LNCaP clone FGC (cell line): Measurements from ENCODE around the gene PDE9A.

ENCODE experiments used
- DNase-seq: peaks from one replicate; pipeline ENCODE4 v3.0.0-alpha.2; 2011; ENCODE audit warnings: low read depth
- H3K4me3 ChIP-seq: 2 replicates; pipeline ENCODE4 v1.5.1; 2011; ENCODE audit warnings: mild to moderate bottlenecking, low read depth, low read length, control low read depth
- TF ChIP-seq, protein P1 (sequence below): IDR thresholded peaks from 2 replicates; pipeline ENCODE4 v1.5.1; 2012; ENCODE audit warnings: mild to moderate bottlenecking; ENCODE audit not compliant: control insufficient read depth, insufficient read depth; ENCODE audit errors: extremely low read depth

PDE9A gene

GRCh38 chr21:42691901-42692559 is 38.6 kb downstream of the PDE9A start:
- no peak overlapping the region for H3K4me3 ChIP-seq
- DNase-seq, result no peak
- TF ChIP-seq, protein P1, sequence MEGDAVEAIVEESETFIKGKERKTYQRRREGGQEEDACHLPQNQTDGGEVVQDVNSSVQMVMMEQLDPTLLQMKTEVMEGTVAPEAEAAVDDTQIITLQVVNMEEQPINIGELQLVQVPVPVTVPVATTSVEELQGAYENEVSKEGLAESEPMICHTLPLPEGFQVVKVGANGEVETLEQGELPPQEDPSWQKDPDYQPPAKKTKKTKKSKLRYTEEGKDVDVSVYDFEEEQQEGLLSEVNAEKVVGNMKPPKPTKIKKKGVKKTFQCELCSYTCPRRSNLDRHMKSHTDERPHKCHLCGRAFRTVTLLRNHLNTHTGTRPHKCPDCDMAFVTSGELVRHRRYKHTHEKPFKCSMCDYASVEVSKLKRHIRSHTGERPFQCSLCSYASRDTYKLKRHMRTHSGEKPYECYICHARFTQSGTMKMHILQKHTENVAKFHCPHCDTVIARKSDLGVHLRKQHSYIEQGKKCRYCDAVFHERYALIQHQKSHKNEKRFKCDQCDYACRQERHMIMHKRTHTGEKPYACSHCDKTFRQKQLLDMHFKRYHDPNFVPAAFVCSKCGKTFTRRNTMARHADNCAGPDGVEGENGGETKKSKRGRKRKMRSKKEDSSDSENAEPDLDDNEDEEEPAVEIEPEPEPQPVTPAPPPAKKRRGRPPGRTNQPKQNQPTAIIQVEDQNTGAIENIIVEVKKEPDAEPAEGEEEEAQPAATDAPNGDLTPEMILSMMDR, result no peak

DNA sequence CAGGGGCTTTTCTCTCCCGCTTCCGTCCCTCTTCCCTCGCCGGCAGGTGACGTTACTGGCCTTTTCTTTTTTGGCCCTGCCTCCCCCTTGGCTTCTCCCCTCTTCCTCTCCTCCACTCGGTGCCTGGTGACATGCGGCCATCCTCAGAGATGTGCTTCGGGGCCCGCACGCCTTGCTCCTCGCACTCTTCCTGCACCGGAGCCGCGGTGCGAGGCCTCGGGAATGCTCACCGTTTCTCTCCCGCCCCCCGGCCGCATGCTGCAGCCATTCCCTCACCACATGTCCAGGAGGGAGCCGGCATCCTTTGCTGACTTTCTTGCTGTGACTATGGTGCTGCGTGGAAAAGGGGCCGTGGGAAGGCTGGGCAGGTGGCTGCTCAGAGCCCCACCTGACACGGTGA is 39.3 kb downstream of the PDE9A start:
- TF ChIP-seq, protein P1, result no peak
- H3K4me3 ChIP-seq, result no peak overlapping the region
- no peak for DNase-seq

GRCh38 chr21:42694751-42695696 is 41.6 kb downstream of the PDE9A start:
- DNase-seq, result no peak
- TF ChIP-seq, protein P1, result no peak
- H3K4me3 ChIP-seq, result no peak overlapping the region

DNA sequence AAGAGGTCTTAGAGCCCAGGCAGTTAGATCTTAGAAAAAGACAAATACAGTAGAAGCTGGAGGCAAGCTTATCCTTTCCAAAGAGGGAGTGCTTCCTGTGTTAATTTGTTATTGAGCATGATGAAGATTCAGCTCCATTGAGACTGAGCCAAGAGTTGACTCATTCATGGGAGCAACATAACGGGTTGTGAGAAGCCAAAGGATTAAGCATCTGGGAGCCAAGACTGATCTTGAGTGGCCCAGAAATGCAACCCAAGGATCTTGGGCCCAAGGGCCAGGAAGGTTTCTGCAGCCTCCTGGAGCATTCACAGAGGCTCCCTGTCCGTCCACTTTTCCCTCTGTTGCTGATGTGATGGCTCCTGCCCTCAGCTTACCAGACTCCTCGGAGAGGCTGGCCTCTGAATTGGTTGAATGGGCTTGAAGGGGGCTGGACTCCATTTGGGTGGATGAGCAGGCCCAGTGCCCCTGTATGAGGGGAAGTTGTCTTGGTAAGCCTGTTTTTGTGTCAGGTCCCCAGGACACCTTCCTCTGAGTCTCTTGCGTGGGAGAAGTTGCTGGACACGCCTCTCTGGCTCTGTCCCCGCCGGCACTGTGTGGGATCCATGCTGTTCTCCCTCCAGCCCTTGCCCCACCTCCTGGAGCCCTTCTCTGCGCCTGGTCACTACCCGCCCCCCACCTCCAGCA is 42.4 kb downstream of the PDE9A start:
- no peak for DNase-seq
- no peak overlapping the region for H3K4me3 ChIP-seq

GRCh38 chr21:42696501-42697040 is 43.1 kb downstream of the PDE9A start:
- no peak for DNase-seq
- H3K4me3 ChIP-seq, result no peak overlapping the region
- TF ChIP-seq, protein P1, result no peak

More for the DNA sequence above, 42.4 kb downstream of the PDE9A start:
- TF ChIP-seq, protein P1, result no peak

DNA sequence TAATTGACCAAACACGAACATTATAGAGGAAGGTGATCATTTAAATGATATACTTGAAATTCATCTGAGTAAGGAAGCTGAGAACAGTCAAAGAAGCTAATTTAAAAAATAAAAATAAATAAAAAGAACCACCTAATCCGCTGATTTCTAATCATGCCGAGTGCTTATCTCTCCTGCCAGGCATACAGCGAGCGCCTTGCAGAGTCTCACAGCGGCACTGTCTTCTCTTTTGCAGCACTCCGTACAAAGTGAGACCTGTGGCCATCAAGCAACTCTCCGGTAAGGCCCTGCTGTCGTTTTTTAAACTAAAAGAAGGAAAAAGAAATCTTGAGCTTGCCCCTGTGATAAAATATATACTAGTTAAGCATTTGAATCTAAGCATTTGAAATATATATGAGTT is 45.3 kb downstream of the PDE9A start:
- H3K4me3 ChIP-seq, result no peak overlapping the region
- TF ChIP-seq, protein P1, result no peak
- DNase-seq, result no peak
